ENCODE results near the gene EFEMP2.

The EFEMP2 gene

DNA sequence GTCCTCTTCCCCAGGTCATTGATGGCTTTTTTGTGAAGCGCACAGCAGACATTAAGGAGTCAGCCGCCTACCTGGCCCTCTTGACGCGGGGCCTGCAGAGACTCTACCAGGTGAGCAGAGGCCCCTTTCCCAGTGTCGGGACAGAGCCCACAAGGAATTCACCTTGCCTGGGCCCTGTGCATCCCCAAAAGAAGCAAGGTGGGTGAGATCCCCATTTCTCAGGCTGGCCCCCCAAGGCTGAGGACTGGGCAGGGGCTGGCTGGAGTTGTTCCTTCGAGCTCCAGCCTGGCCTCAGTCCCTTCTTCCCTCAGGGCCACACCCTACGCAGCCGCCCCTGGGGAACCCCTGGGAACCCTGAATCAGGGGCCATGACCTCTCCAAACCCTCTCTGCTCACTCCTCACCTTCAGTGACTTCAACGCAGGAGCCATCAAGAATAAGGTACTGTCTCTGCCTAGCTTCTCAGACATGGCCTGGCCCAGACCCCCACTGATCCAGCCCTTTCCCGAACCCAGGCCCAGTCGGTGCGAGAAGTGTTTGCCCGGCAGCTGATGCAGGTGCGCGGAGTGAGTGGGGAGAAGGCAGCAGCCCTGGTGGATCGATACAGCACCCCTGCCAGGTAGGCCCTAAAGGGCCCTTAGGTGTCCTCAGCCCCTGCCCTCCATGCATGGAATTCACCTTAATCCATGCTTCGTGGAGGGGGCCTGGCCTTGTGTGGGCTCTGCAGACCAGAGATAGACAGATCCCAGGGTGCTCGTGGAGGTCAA lies 7.7 kb downstream of the EFEMP2 start:
- H3K79me2 ChIP-seq (ENCODE audit: control insufficient read depth, low read length), result peaks cover 22% of the 10 kb centered on the region
- no peak overlapping the region for H3K4me2 ChIP-seq (ENCODE audit: low read length)
- H3K27me3 ChIP-seq (ENCODE audit: control insufficient read depth, low read length), result no peaks in the 10 kb centered on the region; the same call in 1 of the 2 replicates
- no peaks in the 10 kb centered on the region for H3K9me3 ChIP-seq (ENCODE audit: control insufficient read depth, insufficient read depth, low read length)
- peaks cover 19% of the 10 kb centered on the region for H3K4me1 ChIP-seq (ENCODE audit: control insufficient read depth, low read length)
- no peaks in the 10 kb centered on the region for H3K9me2 ChIP-seq (replicated peaks; ENCODE audit: control insufficient read depth, low read length)
- no peak for TF ChIP-seq EZH2phosphoT487 (IDR thresholded peaks at IDR 0.05; ENCODE audit: borderline replicate concordance, low read length)
- TF ChIP-seq, protein P1, sequence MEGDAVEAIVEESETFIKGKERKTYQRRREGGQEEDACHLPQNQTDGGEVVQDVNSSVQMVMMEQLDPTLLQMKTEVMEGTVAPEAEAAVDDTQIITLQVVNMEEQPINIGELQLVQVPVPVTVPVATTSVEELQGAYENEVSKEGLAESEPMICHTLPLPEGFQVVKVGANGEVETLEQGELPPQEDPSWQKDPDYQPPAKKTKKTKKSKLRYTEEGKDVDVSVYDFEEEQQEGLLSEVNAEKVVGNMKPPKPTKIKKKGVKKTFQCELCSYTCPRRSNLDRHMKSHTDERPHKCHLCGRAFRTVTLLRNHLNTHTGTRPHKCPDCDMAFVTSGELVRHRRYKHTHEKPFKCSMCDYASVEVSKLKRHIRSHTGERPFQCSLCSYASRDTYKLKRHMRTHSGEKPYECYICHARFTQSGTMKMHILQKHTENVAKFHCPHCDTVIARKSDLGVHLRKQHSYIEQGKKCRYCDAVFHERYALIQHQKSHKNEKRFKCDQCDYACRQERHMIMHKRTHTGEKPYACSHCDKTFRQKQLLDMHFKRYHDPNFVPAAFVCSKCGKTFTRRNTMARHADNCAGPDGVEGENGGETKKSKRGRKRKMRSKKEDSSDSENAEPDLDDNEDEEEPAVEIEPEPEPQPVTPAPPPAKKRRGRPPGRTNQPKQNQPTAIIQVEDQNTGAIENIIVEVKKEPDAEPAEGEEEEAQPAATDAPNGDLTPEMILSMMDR (IDR thresholded peaks at IDR 0.05; ENCODE audit: low read depth, low read length, poor library complexity, severe bottlenecking), result no peak
- no peak overlapping the region for H3K4me3 ChIP-seq (ENCODE audit: low read length)
- peaks cover 12% of the 10 kb centered on the region; the same call in 1 of the 2 replicates for H3F3A ChIP-seq (ENCODE audit: control insufficient read depth, insufficient read depth)
- H3K36me3 ChIP-seq (ENCODE audit: control insufficient read depth, low read length), result peaks cover 63% of the 10 kb centered on the region
- no peaks in the 10 kb centered on the region; the same call in 1 of the 2 replicates for H4K20me1 ChIP-seq (ENCODE audit: control insufficient read depth, insufficient read depth, low read depth, low read length)
- H3K27ac ChIP-seq (ENCODE audit: low read depth, low read length), result no peak overlapping the region

DNA sequence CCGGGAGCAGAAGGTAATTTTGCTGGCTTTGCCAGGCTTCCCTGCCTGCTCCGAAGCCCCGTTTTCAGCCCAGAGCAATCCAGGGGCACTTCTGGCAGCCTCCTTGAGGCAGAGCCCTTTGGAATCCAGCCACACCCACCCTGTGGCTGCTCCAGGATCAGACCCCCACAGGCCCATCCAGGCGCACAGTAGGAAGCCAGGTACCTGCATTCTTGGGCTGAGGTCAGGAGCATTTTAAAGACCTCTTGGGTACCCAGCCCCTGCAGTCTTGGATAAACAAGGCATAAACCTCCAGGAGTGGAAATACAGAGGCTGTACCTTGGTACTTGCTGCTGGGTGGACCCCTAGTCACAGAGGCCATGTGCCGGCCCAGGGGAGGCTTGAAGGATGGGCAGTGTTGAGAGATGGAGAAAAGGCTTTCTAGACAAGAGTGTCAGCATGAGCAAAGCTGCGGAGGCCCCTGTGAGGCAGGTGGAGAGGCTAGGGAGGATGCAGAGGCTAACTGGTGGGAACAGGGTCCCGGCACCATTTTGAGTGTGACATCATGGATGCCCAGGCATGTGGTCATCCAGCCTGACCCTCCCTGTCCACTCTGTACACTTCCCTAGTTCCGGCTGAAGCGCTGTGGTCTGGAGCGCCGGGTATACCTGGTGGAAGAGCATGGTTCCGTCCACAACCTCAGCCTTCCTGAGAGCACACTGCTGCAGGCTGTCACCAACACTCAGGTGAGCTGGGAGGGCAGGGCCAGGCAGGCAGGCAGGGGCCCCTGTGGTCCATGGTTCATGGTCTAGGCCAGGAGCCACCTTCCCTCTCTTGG lies 8.5 kb downstream of the EFEMP2 start:
- H3K36me3 ChIP-seq (ENCODE audit: control insufficient read depth, low read length), result peaks cover 63% of the 10 kb centered on the region
- H3K79me2 ChIP-seq (ENCODE audit: control insufficient read depth, low read length), result peaks cover 22% of the 10 kb centered on the region
- no peaks in the 10 kb centered on the region; the same call in 1 of the 2 replicates for H4K20me1 ChIP-seq (ENCODE audit: control insufficient read depth, insufficient read depth, low read depth, low read length)
- H3K4me3 ChIP-seq (ENCODE audit: low read length), result no peak overlapping the region
- no peak overlapping the region for H3K4me2 ChIP-seq (ENCODE audit: low read length)
- peaks cover 23% of the 10 kb centered on the region for H3K4me1 ChIP-seq (ENCODE audit: control insufficient read depth, low read length)
- H3F3A ChIP-seq (ENCODE audit: control insufficient read depth, insufficient read depth), result peaks cover 9% of the 10 kb centered on the region; the same call in 1 of the 2 replicates
- no peak overlapping the region for H3K27ac ChIP-seq (ENCODE audit: low read depth, low read length)
- TF ChIP-seq EZH2phosphoT487 (IDR thresholded peaks at IDR 0.05; ENCODE audit: borderline replicate concordance, low read length), result no peak
- TF ChIP-seq, protein P1 (IDR thresholded peaks at IDR 0.05; ENCODE audit: low read depth, low read length, poor library complexity, severe bottlenecking), result no peak
- H3K9me3 ChIP-seq (ENCODE audit: control insufficient read depth, insufficient read depth, low read length), result no peaks in the 10 kb centered on the region
- no peaks in the 10 kb centered on the region for H3K9me2 ChIP-seq (replicated peaks; ENCODE audit: control insufficient read depth, low read length)
- H3K27me3 ChIP-seq (ENCODE audit: control insufficient read depth, low read length), result no peaks in the 10 kb centered on the region

DNA sequence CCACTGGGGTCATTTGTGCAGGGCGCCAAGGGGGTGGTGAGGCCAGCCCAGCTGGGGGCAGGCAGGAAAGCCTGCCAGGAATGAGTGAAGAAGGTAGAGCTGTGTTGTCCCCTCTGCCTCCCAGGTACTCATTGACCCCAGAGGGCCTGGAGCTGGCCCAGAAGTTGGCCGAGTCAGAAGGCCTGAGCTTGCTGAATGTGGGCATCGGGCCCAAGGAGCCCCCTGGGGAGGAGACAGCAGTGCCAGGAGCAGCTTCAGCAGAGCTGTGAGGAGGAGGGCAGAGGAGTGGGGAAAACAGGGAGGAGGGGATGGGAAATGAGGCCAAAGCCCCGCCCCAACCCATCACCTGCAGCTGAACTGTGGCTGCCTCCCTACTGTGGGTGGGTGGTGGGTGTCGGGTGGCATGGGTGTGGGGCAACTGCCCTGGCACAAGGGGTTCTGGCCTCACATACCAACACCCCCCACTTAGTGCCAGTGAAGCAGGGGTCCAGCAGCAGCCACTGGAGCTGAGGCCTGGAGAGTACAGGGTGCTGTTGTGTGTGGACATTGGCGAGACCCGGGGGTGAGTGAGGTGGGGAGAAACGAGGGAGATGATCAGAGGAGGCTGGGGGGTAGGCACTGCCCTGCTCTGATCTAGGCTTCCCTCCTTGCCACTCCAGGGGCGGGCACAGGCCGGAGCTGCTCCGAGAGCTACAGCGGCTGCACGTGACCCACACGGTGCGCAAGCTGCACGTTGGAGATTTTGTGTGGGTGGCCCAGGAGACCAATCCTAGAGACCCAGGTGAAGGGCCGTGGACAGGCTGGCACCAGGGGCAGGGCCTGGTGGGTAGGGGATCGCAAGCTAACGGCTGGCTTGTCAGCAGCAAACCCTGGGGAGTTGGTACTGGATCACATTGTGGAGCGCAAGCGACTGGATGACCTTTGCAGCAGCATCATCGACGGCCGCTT lies 9.4 kb downstream of the EFEMP2 start:
- Histone ChIP-seq H3K27me3 (ENCODE audit: control insufficient read depth, low read length) (no peaks in the 10 kb centered on the region), H3K9me2 (replicated peaks; ENCODE audit: control insufficient read depth, low read length) (no peaks in the 10 kb centered on the region), H3K4me1 (ENCODE audit: control insufficient read depth, low read length) (peaks cover 29% of the 10 kb centered on the region), H3K27ac (ENCODE audit: low read depth, low read length) (no peak overlapping the region), H3K79me2 (ENCODE audit: control insufficient read depth, low read length) (peaks cover 22% of the 10 kb centered on the region), H3K4me3 (ENCODE audit: low read length) (no peak overlapping the region), H3K4me2 (ENCODE audit: low read length) (no peak overlapping the region), H3K9me3 (ENCODE audit: control insufficient read depth, insufficient read depth, low read length) (no peaks in the 10 kb centered on the region), H4K20me1 (ENCODE audit: control insufficient read depth, insufficient read depth, low read depth, low read length) (no peaks in the 10 kb centered on the region; the same call in 1 of the 2 replicates), H3K36me3 (ENCODE audit: control insufficient read depth, low read length) (peaks cover 63% of the 10 kb centered on the region), H3F3A (ENCODE audit: control insufficient read depth, insufficient read depth) (peaks cover 13% of the 10 kb centered on the region)
- TF ChIP-seq, protein P1 (IDR thresholded peaks at IDR 0.05; ENCODE audit: low read depth, low read length, poor library complexity, severe bottlenecking), result no peak
- TF ChIP-seq EZH2phosphoT487 (IDR thresholded peaks at IDR 0.05; ENCODE audit: borderline replicate concordance, low read length), result no peak

Measured in DOHH2 (cell line).